ENCODE measurements around the gene OR52R1. TPM values are rescaled to one million over a fixed set of nuclear protein-coding genes. Genes with fewer than 3 reads are reported as not detected.

Gene OR52R1
- total and polyA plus RNA-seq, 4 donors = not detected

DNA sequence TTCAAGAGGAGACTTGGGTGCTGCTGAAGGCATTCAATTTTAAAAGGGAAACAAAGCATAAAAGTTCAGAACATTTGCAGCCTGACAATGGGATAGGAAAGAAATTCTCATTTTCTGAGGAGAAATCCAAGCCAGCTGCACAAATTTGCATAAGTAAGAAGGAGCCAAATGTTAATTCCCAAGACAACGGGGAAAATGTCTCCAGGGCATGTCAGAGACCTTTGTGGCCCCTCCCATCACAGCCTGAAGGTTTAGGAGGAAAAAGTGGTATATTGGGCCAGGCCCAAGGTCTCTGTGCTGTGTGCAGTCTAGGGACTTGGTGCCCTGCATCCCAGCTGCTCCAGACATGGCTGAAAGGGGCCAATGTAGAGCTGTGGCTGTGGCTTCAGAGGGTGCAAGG lies 21.7 kb downstream of the OR52R1 start:
- H3K4me3 ChIP-seq = no peak overlapping the region
- no peaks in the 10 kb centered on the region for H3K27me3 ChIP-seq (ENCODE audit: control insufficient read depth in 3 of 3, insufficient read depth in 3 of 3, low read length in 2 of 3)
- WGBS, 2 donors = 68 to 92% methylated on average over 1 of the region's 1 CpG
- TF ChIP-seq, protein P1, sequence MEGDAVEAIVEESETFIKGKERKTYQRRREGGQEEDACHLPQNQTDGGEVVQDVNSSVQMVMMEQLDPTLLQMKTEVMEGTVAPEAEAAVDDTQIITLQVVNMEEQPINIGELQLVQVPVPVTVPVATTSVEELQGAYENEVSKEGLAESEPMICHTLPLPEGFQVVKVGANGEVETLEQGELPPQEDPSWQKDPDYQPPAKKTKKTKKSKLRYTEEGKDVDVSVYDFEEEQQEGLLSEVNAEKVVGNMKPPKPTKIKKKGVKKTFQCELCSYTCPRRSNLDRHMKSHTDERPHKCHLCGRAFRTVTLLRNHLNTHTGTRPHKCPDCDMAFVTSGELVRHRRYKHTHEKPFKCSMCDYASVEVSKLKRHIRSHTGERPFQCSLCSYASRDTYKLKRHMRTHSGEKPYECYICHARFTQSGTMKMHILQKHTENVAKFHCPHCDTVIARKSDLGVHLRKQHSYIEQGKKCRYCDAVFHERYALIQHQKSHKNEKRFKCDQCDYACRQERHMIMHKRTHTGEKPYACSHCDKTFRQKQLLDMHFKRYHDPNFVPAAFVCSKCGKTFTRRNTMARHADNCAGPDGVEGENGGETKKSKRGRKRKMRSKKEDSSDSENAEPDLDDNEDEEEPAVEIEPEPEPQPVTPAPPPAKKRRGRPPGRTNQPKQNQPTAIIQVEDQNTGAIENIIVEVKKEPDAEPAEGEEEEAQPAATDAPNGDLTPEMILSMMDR (IDR thresholded peaks at IDR 0.05; ENCODE audit: control extremely low read depth, extremely low read depth) = no peak
- H3K9me3 ChIP-seq (ENCODE audit: control insufficient read depth in 4 of 4, insufficient read depth in 3 of 4, low read length in 3 of 4) = peaks cover 0 to 3% (median 0%) of the 10 kb centered on the region in 4 donors
- H3K4me1 ChIP-seq (ENCODE audit: control insufficient read depth in 5 of 5, insufficient read depth in 5 of 5, low read length in 5 of 5) = no peaks in the 10 kb centered on the region
- H3K27ac ChIP-seq (ENCODE audit: low read depth in 1 of 2, low read length in 1 of 2) = no peak overlapping the region
- no peak for DNase-seq
- ATAC-seq (ENCODE audit: insufficient read depth, low FRiP score) = no peak
- no peaks in the 10 kb centered on the region for H3K36me3 ChIP-seq (ENCODE audit: control insufficient read depth in 4 of 4, insufficient read depth in 4 of 4, low read length in 4 of 4)
- no peak overlapping the region for H3K9ac ChIP-seq (ENCODE audit: insufficient read depth in 1 of 2, low read length in 2 of 2)

DNA sequence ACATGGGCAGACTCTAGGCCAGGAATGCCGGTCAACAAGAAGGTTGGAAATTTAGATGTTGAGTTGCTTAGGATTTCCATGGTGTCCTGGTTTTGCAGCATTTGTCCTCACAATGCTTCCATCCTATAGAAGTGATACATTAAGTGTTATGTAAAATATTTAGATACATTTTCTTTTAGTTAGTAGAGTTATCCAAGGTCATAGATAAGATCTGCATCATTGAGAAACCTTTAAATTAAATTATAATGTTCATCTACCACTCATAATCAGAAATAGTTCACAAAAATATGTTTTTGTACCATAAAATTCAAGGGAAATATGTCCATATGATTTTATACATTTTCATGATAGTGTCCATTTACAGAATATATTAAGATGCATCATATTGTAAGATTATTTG lies 34.3 kb downstream of the OR52R1 start, which contains the start of gene OR51F1:
TSS of gene OR51F1 (minus strand) at position 101 of the 400 bp plus-strand sequence. CDS start at position 101, 0 bp downstream.
- Histone ChIP-seq H3K36me3 (ENCODE audit: control insufficient read depth in 4 of 4, insufficient read depth in 4 of 4, low read length in 4 of 4) (no peaks in the 10 kb centered on the region), H3K4me3 (no peak within 1 kb of the TSS), H3K27me3 (ENCODE audit: control insufficient read depth in 3 of 3, insufficient read depth in 3 of 3, low read length in 2 of 3) (no peaks in the 10 kb centered on the region), H3K9me3 (ENCODE audit: control insufficient read depth in 4 of 4, insufficient read depth in 3 of 4, low read length in 3 of 4) (no peaks in the 10 kb centered on the region), H3K9ac (ENCODE audit: insufficient read depth in 1 of 2, low read length in 2 of 2) (no peak within 1 kb of the TSS), H3K27ac (ENCODE audit: low read depth in 1 of 2, low read length in 1 of 2) (no peak within 1 kb of the TSS), H3K4me1 (ENCODE audit: control insufficient read depth in 5 of 5, insufficient read depth in 5 of 5, low read length in 5 of 5) (no peaks in the 10 kb centered on the region)
- DNase-seq (no peak), ATAC-seq (ENCODE audit: insufficient read depth, low FRiP score) (no peak)
- TF ChIP-seq, protein P1 (IDR thresholded peaks at IDR 0.05; ENCODE audit: control extremely low read depth, extremely low read depth) = no peak
- WGBS, 2 donors = 95 to 97% methylated on average over 1 of the region's 1 CpG

DNA sequence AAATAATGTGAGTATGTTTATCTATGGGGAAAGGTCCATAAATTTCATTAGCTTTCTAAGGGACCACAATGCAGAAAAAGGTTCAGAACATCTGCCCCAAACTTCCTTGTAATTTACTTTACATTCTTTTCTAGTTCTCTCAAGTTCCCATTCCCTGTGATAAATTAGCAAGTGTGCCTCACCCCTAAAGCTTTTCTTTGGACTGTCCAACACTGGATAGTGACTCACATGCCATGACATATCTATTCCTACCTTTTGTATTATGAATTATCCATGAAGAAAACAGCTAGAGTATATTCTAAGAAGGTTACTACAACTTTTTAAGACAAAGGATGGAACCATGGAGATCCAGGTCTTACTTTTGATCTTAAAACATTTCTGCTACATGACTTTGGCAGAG lies 36.1 kb downstream of the OR52R1 start:
- Histone ChIP-seq H3K27ac (ENCODE audit: low read depth in 1 of 2, low read length in 1 of 2) (no peak overlapping the region), H3K4me1 (ENCODE audit: control insufficient read depth in 5 of 5, insufficient read depth in 5 of 5, low read length in 5 of 5) (no peaks in the 10 kb centered on the region), H3K9ac (ENCODE audit: insufficient read depth in 1 of 2, low read length in 2 of 2) (no peak overlapping the region), H3K27me3 (ENCODE audit: control insufficient read depth in 3 of 3, insufficient read depth in 3 of 3, low read length in 2 of 3) (no peaks in the 10 kb centered on the region), H3K36me3 (ENCODE audit: control insufficient read depth in 4 of 4, insufficient read depth in 4 of 4, low read length in 4 of 4) (no peaks in the 10 kb centered on the region), H3K9me3 (ENCODE audit: control insufficient read depth in 4 of 4, insufficient read depth in 3 of 4, low read length in 3 of 4) (no peaks in the 10 kb centered on the region), H3K4me3 (no peak overlapping the region)
- DNase-seq (no peak), ATAC-seq (ENCODE audit: insufficient read depth, low FRiP score) (no peak)
- TF ChIP-seq, protein P1 (IDR thresholded peaks at IDR 0.05; ENCODE audit: control extremely low read depth, extremely low read depth) = no peak

DNA sequence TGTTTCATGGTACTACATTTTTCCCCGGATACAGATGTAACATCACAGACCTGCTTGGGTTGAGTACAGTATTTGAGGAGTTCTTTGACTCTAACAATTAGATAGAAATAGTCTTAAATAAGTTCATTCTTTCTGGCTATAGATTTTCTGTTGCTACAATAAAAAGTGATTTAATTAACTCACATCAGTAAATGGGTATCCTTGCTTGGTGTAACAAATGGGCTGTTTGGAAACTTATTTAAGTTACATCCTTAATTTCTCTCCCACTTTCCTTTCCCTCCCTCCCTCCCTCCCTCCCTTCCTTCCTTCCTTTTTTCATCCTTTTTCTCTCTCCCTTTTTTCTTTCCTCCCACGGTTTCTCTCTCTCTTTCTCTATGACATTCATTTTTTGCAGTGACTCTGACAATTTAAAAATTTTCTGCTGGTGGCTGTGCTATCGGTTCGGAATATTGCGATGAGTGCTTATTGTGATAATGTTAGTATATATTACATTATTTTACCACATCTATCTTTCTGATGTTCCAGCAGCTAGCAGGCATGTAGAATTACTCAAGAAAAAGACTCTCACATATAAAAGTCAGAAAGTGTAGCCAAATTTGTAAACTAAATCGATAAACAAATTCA lies 37.6 kb downstream of the OR52R1 start:
- Histone ChIP-seq H3K4me1 (ENCODE audit: control insufficient read depth in 5 of 5, insufficient read depth in 5 of 5, low read length in 5 of 5) (no peaks in the 10 kb centered on the region), H3K36me3 (ENCODE audit: control insufficient read depth in 4 of 4, insufficient read depth in 4 of 4, low read length in 4 of 4) (no peaks in the 10 kb centered on the region), H3K9me3 (ENCODE audit: control insufficient read depth in 4 of 4, insufficient read depth in 3 of 4, low read length in 3 of 4) (no peaks in the 10 kb centered on the region), H3K4me3 (no peak overlapping the region), H3K27me3 (ENCODE audit: control insufficient read depth in 3 of 3, insufficient read depth in 3 of 3, low read length in 2 of 3) (no peaks in the 10 kb centered on the region), H3K9ac (ENCODE audit: insufficient read depth in 1 of 2, low read length in 2 of 2) (no peak overlapping the region), H3K27ac (ENCODE audit: low read depth in 1 of 2, low read length in 1 of 2) (no peak overlapping the region)
- TF ChIP-seq, protein P1 (IDR thresholded peaks at IDR 0.05; ENCODE audit: control extremely low read depth, extremely low read depth) = no peak
- ATAC-seq (ENCODE audit: insufficient read depth, low FRiP score) (no peak), DNase-seq (no peak)
- WGBS, 2 donors = 87 to 90% methylated on average over 6 of the region's 6 CpGs
